HepG2 (cell line): ENCODE measurements around the gene NAT9. TPM values are rescaled to one million over a fixed set of nuclear protein-coding genes. Genes with fewer than 3 reads are reported as not detected.

Experiments
- ADNP ChIP-seq: sonication (generic); formaldehyde crosslinking; IDR thresholded peaks from 2 replicates; pipeline ENCODE4 v1.4.0; 2020; ENCODE audit warnings: missing genetic modification reagents
- AKAP8 ChIP-seq: sonication (generic); formaldehyde crosslinking; IDR thresholded peaks from 2 replicates; pipeline ENCODE4 v1.5.1; 2020; ENCODE audit warnings: mild to moderate bottlenecking, missing genetic modification reagents
- ARHGAP35 ChIP-seq: sonication (generic); formaldehyde crosslinking; IDR thresholded peaks from 2 replicates; pipeline ENCODE4 v1.9.0; 2022; ENCODE audit warnings: mild to moderate bottlenecking, inconsistent platforms, moderate library complexity, missing genetic modification reagents, borderline replicate concordance
- BRD4 ChIP-seq: sonication (generic); formaldehyde crosslinking; IDR thresholded peaks from 2 replicates; pipeline ENCODE4 v1.4.0; 2020; ENCODE audit warnings: missing genetic modification reagents
- CBX5 ChIP-seq: sonication (generic); formaldehyde crosslinking; IDR thresholded peaks from 2 replicates; pipeline ENCODE4 v1.4.0; 2020; ENCODE audit warnings: missing genetic modification reagents, borderline replicate concordance
- DMTF1 ChIP-seq: sonication (generic); formaldehyde crosslinking; IDR thresholded peaks from 2 replicates; pipeline ENCODE4 v1.4.0; 2020; ENCODE audit warnings: mild to moderate bottlenecking, missing genetic modification reagents
- FOXP4 ChIP-seq: sonication (generic); formaldehyde crosslinking; IDR thresholded peaks from 2 replicates; pipeline ENCODE4 v1.4.0; 2020; ENCODE audit warnings: missing genetic modification reagents
- HMG20A ChIP-seq: IDR thresholded peaks from 2 replicates; pipeline ENCODE4 v1.6.1; 2016; ENCODE audit warnings: borderline replicate concordance
- JARID2 ChIP-seq: sonication (generic); formaldehyde crosslinking; IDR thresholded peaks from 2 replicates; pipeline ENCODE4 v1.8.1; 2023; ENCODE audit warnings: missing genetic modification reagents, inconsistent platforms; ENCODE audit not compliant: insufficient replicate concordance
- KAT2B ChIP-seq: fragments of 150-350 bp; IDR thresholded peaks from 2 replicates; pipeline ENCODE4 v1.6.1; 2014; ENCODE audit warnings: low read depth, low read length, borderline replicate concordance
- KLF9 ChIP-seq: IDR thresholded peaks from 2 replicates; pipeline ENCODE4 v1.6.1; 2016; ENCODE audit warnings: low read depth
- NR1H2 ChIP-seq: sonication (generic); formaldehyde crosslinking; IDR thresholded peaks from 2 replicates; pipeline ENCODE4 v1.8.1; 2022; ENCODE audit warnings: low read depth, missing genetic modification reagents, borderline replicate concordance
- SIX1 ChIP-seq: sonication (generic); formaldehyde crosslinking; IDR thresholded peaks from 2 replicates; pipeline ENCODE4 v1.4.0; 2020; ENCODE audit warnings: missing genetic modification reagents, borderline replicate concordance
- WIZ ChIP-seq: sonication (generic); formaldehyde crosslinking; IDR thresholded peaks from 2 replicates; pipeline ENCODE4 v1.5.1; 2020; ENCODE audit warnings: mild to moderate bottlenecking, missing genetic modification reagents
- ZBTB39 ChIP-seq: sonication (generic); formaldehyde crosslinking; IDR thresholded peaks from 2 replicates; pipeline ENCODE4 v1.5.0; 2020; ENCODE audit warnings: missing genetic modification reagents
- ZBTB8A ChIP-seq: sonication (generic); formaldehyde crosslinking; IDR thresholded peaks from 2 replicates; pipeline ENCODE4 v1.4.0; 2020; ENCODE audit warnings: mild to moderate bottlenecking, low read depth, missing genetic modification reagents, borderline replicate concordance
- ZNF20 ChIP-seq: sonication (generic); formaldehyde crosslinking; IDR thresholded peaks from 2 replicates; pipeline ENCODE4 v1.4.0; 2020; ENCODE audit warnings: mild to moderate bottlenecking, moderate library complexity, missing genetic modification reagents
- ZNF441 ChIP-seq: sonication (generic); formaldehyde crosslinking; IDR thresholded peaks from 2 replicates; pipeline ENCODE4 v1.7.0; 2021; ENCODE audit warnings: missing genetic modification reagents, borderline replicate concordance
- ZNF552 ChIP-seq: sonication (generic); formaldehyde crosslinking; IDR thresholded peaks from 2 replicates; pipeline ENCODE4 v1.9.0; 2022; ENCODE audit warnings: missing genetic modification reagents, mild to moderate bottlenecking, borderline replicate concordance
- ZNF691 ChIP-seq: sonication (generic); formaldehyde crosslinking; IDR thresholded peaks from 2 replicates; pipeline ENCODE4 v1.4.0; 2020; ENCODE audit warnings: missing genetic modification reagents, low read depth, mild to moderate bottlenecking, borderline replicate concordance
- ZNF781 ChIP-seq: sonication (generic); formaldehyde crosslinking; IDR thresholded peaks from 2 replicates; pipeline ENCODE4 v1.5.1; 2020; ENCODE audit warnings: borderline replicate concordance, mild to moderate bottlenecking, missing genetic modification reagents; ENCODE audit errors: not compliant biosample characterization
- ZNF891 ChIP-seq: sonication (generic); formaldehyde crosslinking; IDR thresholded peaks from 2 replicates; pipeline ENCODE4 v1.5.0; 2020; ENCODE audit warnings: mild to moderate bottlenecking, missing genetic modification reagents
- polyA plus RNA-seq, 8 experiments: library from polyadenylated mRNA; depleted of rRNA in 3 of 8; stranded (reverse) in 7 of 8; unstranded in 1 of 8; fragments of >200 nt; fragmentation: Illumina TruSeq in 4 of 8; extraction: Trizol in 4 of 8; gene quantifications; 2 replicates each; pipeline versions ENCODE4 v1.2.1 to v1.2.3, GENCODE V29; 2011 to 2016; ENCODE audit warnings: low read depth in 4 of 8, missing spikeins in 1 of 8, mixed read lengths in 1 of 8; ENCODE audit not compliant: insufficient read depth in 1 of 8
- total RNA-seq, 5 experiments: library from RNA; depleted of rRNA; stranded (reverse); fragments of >200 nt; fragmentation: Illumina TruSeq; extraction: Trizol; gene quantifications; 2 replicates each; pipeline ENCODE4 v1.2.3, GENCODE V29; 2016; ENCODE audit warnings: low read depth in 1 of 5

NAT9 gene
- total and polyA plus RNA-seq, 2 of the 13 experiments (the other 11 are each of a cell fraction or from before 2014, with no cell fraction given): 39.7 to 44.2 TPM

GRCh38 chr17:74770498-74771318, 5.4 kb downstream of the NAT9 start (continued):
- TF ChIP-seq ZNF441 (CRISPR knock-in tag) (no peak), CBX5 (0 out of 2 replicates have a peak, but pooled peaks have one; percentile 61), ZNF552 (CRISPR knock-in tag) (no peak; the same call in 1 of the 2 replicates), KLF9 (CRISPR knock-in tag) (no peak), HMG20A (CRISPR knock-in tag) (no peak; the same call in 1 of the 2 replicates), ADNP (CRISPR knock-in tag) (no peak), ZNF20 (no peak), JARID2 (CRISPR knock-in tag) (peak; percentile 73), WIZ (no peak), ZNF891 (CRISPR knock-in tag) (no peak), KAT2B (no peak), DMTF1 (CRISPR knock-in tag) (no peak), NR1H2 (CRISPR knock-in tag) (no peak), SIX1 (peak; percentile 39; the same call in 1 of the 2 replicates), BRD4 (CRISPR knock-in tag) (no peak), ZNF691 (CRISPR knock-in tag) (peak; percentile 66; the same call in 1 of the 2 replicates), AKAP8 (CRISPR knock-in tag) (peak; percentile 94), ZBTB39 (CRISPR knock-in tag) (no peak), FOXP4 (no peak), ZNF781 (CRISPR knock-in tag) (no peak), ARHGAP35 (CRISPR knock-in tag) (0 out of 2 replicates have a peak, but pooled peaks have one; percentile 39), ZBTB8A (CRISPR knock-in tag) (no peak; the same call in 1 of the 2 replicates)
